PFSK-1 (cell line): Measurements from ENCODE around the gene CDC7.

ENCODE experiments used
- FOXP2 ChIP-seq: optimal IDR thresholded peaks from 2 replicates; pipeline ENCODE3; 2011; ENCODE audit warnings: borderline replicate concordance, control low read depth, inconsistent platforms; ENCODE audit not compliant: insufficient read depth; ENCODE audit errors: extremely low read length, extremely low read depth
- POLR2AphosphoS5 ChIP-seq: IDR thresholded peaks from 2 replicates; pipeline ENCODE4 v1.6.1; 2012; ENCODE audit warnings: low read depth, mild to moderate bottlenecking, control low read depth, low read length, moderate library complexity
- SIN3A ChIP-seq: IDR thresholded peaks from 2 replicates; pipeline ENCODE4 v1.6.1; 2012; ENCODE audit warnings: mild to moderate bottlenecking, low read length, moderate library complexity, borderline replicate concordance; ENCODE audit not compliant: insufficient read depth
- TAF1 ChIP-seq: IDR thresholded peaks from 2 replicates; pipeline ENCODE4 v1.6.1; 2012; ENCODE audit warnings: low read length, control low read depth, borderline replicate concordance; ENCODE audit not compliant: insufficient read depth
- TF ChIP-seq, protein P1 (sequence below), 2 experiments: IDR thresholded peaks; 2 replicates each; pipeline versions ENCODE4 v1.6.1 to v1.8.0; 2011 to 2012; ENCODE audit warnings: low read depth in 2 of 2, low read length in 2 of 2, control low read depth in 1 of 2, inconsistent platforms in 1 of 2, mild to moderate bottlenecking in 1 of 2, moderate library complexity in 1 of 2; ENCODE audit not compliant: insufficient read depth in 1 of 2

DNA sequence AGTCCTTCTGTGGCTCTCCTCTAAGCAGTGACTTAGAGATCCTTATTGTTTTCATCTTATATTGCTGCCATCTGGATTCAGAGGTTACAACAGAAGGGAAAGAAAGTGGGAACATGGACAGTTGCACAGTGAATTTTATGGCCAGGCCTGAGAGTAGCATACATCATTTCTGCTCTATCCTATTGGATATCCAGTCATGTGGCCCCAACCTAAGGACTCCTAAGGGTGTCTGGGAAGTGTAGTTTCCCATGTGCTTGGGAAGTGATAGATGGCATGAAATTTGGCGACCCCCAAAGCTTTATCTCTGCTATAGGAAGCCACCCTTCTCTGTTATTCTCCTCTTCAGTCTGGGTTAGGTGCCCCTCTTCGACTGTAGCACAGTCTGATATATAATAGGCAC, 51.9 kb downstream of the CDC7 start:
- TF ChIP-seq SIN3A: no peak
- TF ChIP-seq POLR2AphosphoS5: no peak
- TF ChIP-seq, protein P1, sequence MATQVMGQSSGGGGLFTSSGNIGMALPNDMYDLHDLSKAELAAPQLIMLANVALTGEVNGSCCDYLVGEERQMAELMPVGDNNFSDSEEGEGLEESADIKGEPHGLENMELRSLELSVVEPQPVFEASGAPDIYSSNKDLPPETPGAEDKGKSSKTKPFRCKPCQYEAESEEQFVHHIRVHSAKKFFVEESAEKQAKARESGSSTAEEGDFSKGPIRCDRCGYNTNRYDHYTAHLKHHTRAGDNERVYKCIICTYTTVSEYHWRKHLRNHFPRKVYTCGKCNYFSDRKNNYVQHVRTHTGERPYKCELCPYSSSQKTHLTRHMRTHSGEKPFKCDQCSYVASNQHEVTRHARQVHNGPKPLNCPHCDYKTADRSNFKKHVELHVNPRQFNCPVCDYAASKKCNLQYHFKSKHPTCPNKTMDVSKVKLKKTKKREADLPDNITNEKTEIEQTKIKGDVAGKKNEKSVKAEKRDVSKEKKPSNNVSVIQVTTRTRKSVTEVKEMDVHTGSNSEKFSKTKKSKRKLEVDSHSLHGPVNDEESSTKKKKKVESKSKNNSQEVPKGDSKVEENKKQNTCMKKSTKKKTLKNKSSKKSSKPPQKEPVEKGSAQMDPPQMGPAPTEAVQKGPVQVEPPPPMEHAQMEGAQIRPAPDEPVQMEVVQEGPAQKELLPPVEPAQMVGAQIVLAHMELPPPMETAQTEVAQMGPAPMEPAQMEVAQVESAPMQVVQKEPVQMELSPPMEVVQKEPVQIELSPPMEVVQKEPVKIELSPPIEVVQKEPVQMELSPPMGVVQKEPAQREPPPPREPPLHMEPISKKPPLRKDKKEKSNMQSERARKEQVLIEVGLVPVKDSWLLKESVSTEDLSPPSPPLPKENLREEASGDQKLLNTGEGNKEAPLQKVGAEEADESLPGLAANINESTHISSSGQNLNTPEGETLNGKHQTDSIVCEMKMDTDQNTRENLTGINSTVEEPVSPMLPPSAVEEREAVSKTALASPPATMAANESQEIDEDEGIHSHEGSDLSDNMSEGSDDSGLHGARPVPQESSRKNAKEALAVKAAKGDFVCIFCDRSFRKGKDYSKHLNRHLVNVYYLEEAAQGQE (IDR thresholded peaks at IDR 0.05; ENCODE audit: insufficient read depth in 1 of 2, low read depth in 2 of 2, low read length in 2 of 2): no peak
- no peak for TF ChIP-seq TAF1
- no peak for TF ChIP-seq FOXP2
